K562 (cell line): Measurements from ENCODE around the gene FBXW10B. TPM values are rescaled to one million over a fixed set of nuclear protein-coding genes. Genes with fewer than 3 reads are reported as not detected.

Source experiments
- ATAC-seq: fragments of 200-7000 bp; cut with Tn5 transposase; 3 replicates; pipeline ENCODE4 v1.9.1; 2020; ENCODE audit warnings: moderate library complexity
- BruUV-seq: library from RNA; stranded (reverse); fragments of 400-500 nt; replicated peaks from 2 replicates; lab custom pipeline; 2021; lab: Mats Ljungman, UMichigan
- CTCF ChIA-PET: fragments of 300-600 bp; formaldehyde crosslinking; extraction: SDS; loops from one replicate; lab custom pipeline; 2021; ENCODE audit warnings: low intra/inter-chr PET ratio; lab: Yijun Ruan, JAX
- POLR2A ChIA-PET: fragments of 300-600, 350-650 bp; sonication (Branson Sonifier 250); formaldehyde crosslinking; extraction: SDS; loops from one replicate; lab custom pipeline; 2021; ENCODE audit warnings: antibody characterized with exemption, inconsistent platforms; lab: Yijun Ruan, JAX
- DNase-seq, 4 experiments: peaks; one replicate each; pipeline versions ENCODE4 v3.0.0 to v3.0.0-alpha.2; 2011 to 2018; ENCODE audit warnings: low spot score in 3 of 4, mixed read lengths in 3 of 4; ENCODE audit errors: extremely low read depth in 1 of 4
- FAIRE-seq: peaks from 2 replicates; lab custom pipeline; 2011; peaks lifted over from hg19 to GRCh38; lab: Jason Lieb, UNC
- H2AFZ ChIP-seq: 2 replicates; pipeline ENCODE4 v1.6.0; 2011; ENCODE audit warnings: low read depth, low read length, control low read depth, inconsistent platforms
- H3K27ac ChIP-seq: fragments of 200-600 bp; 3 replicates; pipeline ENCODE4 v1.8.0; 2011; ENCODE audit warnings: low read depth, mild to moderate bottlenecking, control low read depth, inconsistent platforms, low read length, moderate library complexity, mixed read lengths; ENCODE audit errors: extremely low read depth
- H3K27me3 ChIP-seq, 2 experiments: fragments of 300-600 bp in 1 of 2; 2 replicates in 1 of 2; 3 replicates in 1 of 2; pipeline versions ENCODE4 v1.6.0 to v1.8.0; 2011; ENCODE audit warnings: inconsistent platforms in 2 of 2, low read length in 2 of 2, mild to moderate bottlenecking in 1 of 2, mixed read lengths in 1 of 2, moderate library complexity in 1 of 2; ENCODE audit not compliant: control insufficient read depth in 2 of 2, insufficient read depth in 2 of 2
- H3K36me3 ChIP-seq: fragments of 300-600 bp; 3 replicates; pipeline ENCODE4 v1.8.0; 2011; ENCODE audit warnings: mild to moderate bottlenecking, low read length, inconsistent platforms; ENCODE audit not compliant: control insufficient read depth, insufficient read depth
- H3K4me1 ChIP-seq, 2 experiments: fragments of 200-600 bp in 1 of 2; replicated peaks in 1 of 2; 2 replicates in 1 of 2; 3 replicates in 1 of 2; pipeline versions ENCODE4 v1.5.1 to v1.8.0; 2011; ENCODE audit warnings: inconsistent platforms in 2 of 2, low read length in 2 of 2, mild to moderate bottlenecking in 1 of 2, mixed read lengths in 1 of 2, moderate library complexity in 1 of 2; ENCODE audit not compliant: control insufficient read depth in 2 of 2, insufficient read depth in 2 of 2
- H3K4me2 ChIP-seq: 2 replicates; pipeline ENCODE4 v1.6.1; 2011; ENCODE audit warnings: low read length, control low read depth, inconsistent platforms, mixed read lengths; ENCODE audit not compliant: insufficient read depth
- H3K4me3 ChIP-seq: fragments of 200-600 bp; sonication (generic), shearing (Covaris generic); 2 replicates; pipeline ENCODE4 v1.5.1; 2016; ENCODE audit warnings: control low read depth, inconsistent platforms
- H3K79me2 ChIP-seq: fragments of 200-600 bp; 3 replicates; pipeline ENCODE4 v1.8.0; 2011; ENCODE audit warnings: low read length, inconsistent platforms; ENCODE audit not compliant: control insufficient read depth, insufficient read depth
- H3K9ac ChIP-seq, 2 experiments: 2 replicates each; pipeline versions ENCODE4 v1.6.0 to v1.6.1; 2011; ENCODE audit warnings: low read depth in 2 of 2, low read length in 2 of 2, control low read depth in 1 of 2, inconsistent platforms in 1 of 2, mild to moderate bottlenecking in 1 of 2, mixed read lengths in 1 of 2; ENCODE audit not compliant: insufficient read depth in 1 of 2
- H3K9me1 ChIP-seq: one replicate; pipeline ENCODE4 v1.6.0; 2011; ENCODE audit warnings: inconsistent platforms, mild to moderate bottlenecking, low read length, moderate library complexity; ENCODE audit not compliant: control insufficient read depth, insufficient read depth
- H3K9me3 ChIP-seq: replicated peaks from 2 replicates; pipeline ENCODE4 v1.5.1; 2011; ENCODE audit warnings: low read depth, low read length, inconsistent platforms; ENCODE audit not compliant: control insufficient read depth, insufficient read depth
- H4K20me1 ChIP-seq: replicated peaks from 2 replicates; pipeline ENCODE4 v1.6.1; 2011; ENCODE audit warnings: low read length, inconsistent platforms, mixed read lengths; ENCODE audit not compliant: control insufficient read depth, insufficient read depth
- HEY1 ChIP-seq: fragments of 250-450 bp; sonication (Bioruptor Pico); IDR thresholded peaks from 2 replicates; pipeline ENCODE4 v1.5.0; 2020; ENCODE audit warnings: mild to moderate bottlenecking, moderate library complexity, borderline replicate concordance
- KLF16 ChIP-seq: IDR thresholded peaks from 2 replicates; pipeline ENCODE4 v1.6.1; 2016; ENCODE audit warnings: antibody characterized with exemption
- RBM25 ChIP-seq: fragments of 200-400 bp; formaldehyde crosslinking; IDR thresholded peaks from 2 replicates; pipeline ENCODE4 v1.6.1; 2018; ENCODE audit warnings: low read length, low read depth, moderate library complexity; ENCODE audit not compliant: severe bottlenecking
- SOX6 ChIP-seq: fragments of 450-650 bp; IDR thresholded peaks from 2 replicates; pipeline ENCODE4 v1.6.1; 2014; ENCODE audit warnings: mild to moderate bottlenecking
- ZNF75A ChIP-seq: fragments of 450-650 bp; formaldehyde crosslinking; IDR thresholded peaks from 2 replicates; pipeline ENCODE4 v1.4.0; 2020; ENCODE audit warnings: mild to moderate bottlenecking
- WGBS: fragments of 100-300 bp; shearing (Covaris generic); methylation state at CpG from one replicate; pipeline ENCODE4 v1.1.6; 2016; ENCODE audit warnings: low coverage, mixed read lengths; ENCODE audit not compliant: insufficient coverage; ENCODE audit errors: missing lambda C conversion rate; 5-methylcytosine and 5-hydroxymethylcytosine counted together
- in situ Hi-C: fragments of 300-500 bp; cut with MboI; formaldehyde crosslinking; loops from 4 replicates; pipeline ENCODE4 v1.15.0; 2018; ENCODE audit warnings: inconsistent platforms, mixed read lengths
- intact Hi-C: fragments of 100-400 bp; cut with micrococcal nuclease; formaldehyde crosslinking; loops from 2 replicates; pipeline ENCODE4 v1.14.2; 2022
- polyA plus RNA-seq, 8 experiments: library from polyadenylated mRNA; depleted of rRNA in 4 of 8; stranded (reverse) in 5 of 8; unstranded in 3 of 8; fragments of >200 nt; fragmentation: Nextera tagmentation in 2 of 8; fragmentation: Illumina TruSeq in 1 of 8; extraction: Ambion mirVana in 2 of 8; extraction: Trizol in 1 of 8; gene quantifications; 2 replicates each; pipeline versions ENCODE4 v1.2.1 to v1.2.3, GENCODE V29; 2011 to 2014; ENCODE audit warnings: inconsistent platforms in 1 of 8, missing spikeins in 1 of 8
- total RNA-seq, 7 experiments: library from RNA; depleted of rRNA in 6 of 7; stranded (reverse); fragments of >200 nt in 6 of 7; fragmentation: Illumina TruSeq in 2 of 7; extraction: Trizol in 2 of 7; gene quantifications; 2 replicates each; pipeline versions ENCODE4 v1.2.1 to v1.2.3, GENCODE V29; 2011 to 2021; ENCODE audit warnings: low replicate concordance in 1 of 7
- TF ChIP-seq, protein P1 (sequence below), 2 experiments: fragments of 450-650 bp; IDR thresholded peaks; 2 replicates each; pipeline ENCODE4 v1.6.1; 2016
- TF ChIP-seq, protein P2 (sequence below): fragments of 150-350 bp; conservative IDR thresholded peaks from 2 replicates; pipeline ENCODE4 v1.6.1; 2014; ENCODE audit warnings: low read length

FBXW10B gene
- total and polyA plus RNA-seq, 9 of the 15 experiments (the other 6 are each of a cell fraction or from before 2014, with no cell fraction given) = 0.11 to 0.33 (median 0.16) TPM; not detected in 5

DNA sequence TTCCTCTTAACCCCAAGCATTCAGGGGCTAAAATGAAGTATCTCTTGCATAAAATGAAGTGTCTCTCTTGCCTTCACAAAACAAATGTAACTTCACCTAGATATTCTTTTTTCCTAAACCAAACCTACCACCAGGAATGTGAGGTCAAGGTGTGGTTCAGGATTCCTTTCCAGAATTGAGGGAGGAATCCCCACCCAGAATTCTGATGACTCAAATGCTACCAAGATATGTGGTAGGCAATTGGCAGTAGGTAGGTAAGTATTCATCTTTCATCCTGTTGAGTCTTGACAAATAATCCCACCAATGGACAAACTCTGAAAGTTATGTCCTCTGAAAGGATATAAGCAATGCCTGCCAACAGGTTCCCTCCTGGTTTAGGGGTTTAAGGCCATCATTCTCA is 38.4 kb upstream of the FBXW10B start (continued):
- TF ChIP-seq, protein P1, sequence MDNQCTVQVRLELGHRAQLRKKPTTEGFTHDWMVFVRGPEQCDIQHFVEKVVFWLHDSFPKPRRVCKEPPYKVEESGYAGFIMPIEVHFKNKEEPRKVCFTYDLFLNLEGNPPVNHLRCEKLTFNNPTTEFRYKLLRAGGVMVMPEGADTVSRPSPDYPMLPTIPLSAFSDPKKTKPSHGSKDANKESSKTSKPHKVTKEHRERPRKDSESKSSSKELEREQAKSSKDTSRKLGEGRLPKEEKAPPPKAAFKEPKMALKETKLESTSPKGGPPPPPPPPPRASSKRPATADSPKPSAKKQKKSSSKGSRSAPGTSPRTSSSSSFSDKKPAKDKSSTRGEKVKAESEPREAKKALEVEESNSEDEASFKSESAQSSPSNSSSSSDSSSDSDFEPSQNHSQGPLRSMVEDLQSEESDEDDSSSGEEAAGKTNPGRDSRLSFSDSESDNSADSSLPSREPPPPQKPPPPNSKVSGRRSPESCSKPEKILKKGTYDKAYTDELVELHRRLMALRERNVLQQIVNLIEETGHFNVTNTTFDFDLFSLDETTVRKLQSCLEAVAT (IDR thresholded peaks at IDR 0.05) = no peak
- TF ChIP-seq ZNF75A (no peak), HEY1 (CRISPR knock-in tag) (no peak), SOX6 (no peak)
- TF ChIP-seq, protein P2, sequence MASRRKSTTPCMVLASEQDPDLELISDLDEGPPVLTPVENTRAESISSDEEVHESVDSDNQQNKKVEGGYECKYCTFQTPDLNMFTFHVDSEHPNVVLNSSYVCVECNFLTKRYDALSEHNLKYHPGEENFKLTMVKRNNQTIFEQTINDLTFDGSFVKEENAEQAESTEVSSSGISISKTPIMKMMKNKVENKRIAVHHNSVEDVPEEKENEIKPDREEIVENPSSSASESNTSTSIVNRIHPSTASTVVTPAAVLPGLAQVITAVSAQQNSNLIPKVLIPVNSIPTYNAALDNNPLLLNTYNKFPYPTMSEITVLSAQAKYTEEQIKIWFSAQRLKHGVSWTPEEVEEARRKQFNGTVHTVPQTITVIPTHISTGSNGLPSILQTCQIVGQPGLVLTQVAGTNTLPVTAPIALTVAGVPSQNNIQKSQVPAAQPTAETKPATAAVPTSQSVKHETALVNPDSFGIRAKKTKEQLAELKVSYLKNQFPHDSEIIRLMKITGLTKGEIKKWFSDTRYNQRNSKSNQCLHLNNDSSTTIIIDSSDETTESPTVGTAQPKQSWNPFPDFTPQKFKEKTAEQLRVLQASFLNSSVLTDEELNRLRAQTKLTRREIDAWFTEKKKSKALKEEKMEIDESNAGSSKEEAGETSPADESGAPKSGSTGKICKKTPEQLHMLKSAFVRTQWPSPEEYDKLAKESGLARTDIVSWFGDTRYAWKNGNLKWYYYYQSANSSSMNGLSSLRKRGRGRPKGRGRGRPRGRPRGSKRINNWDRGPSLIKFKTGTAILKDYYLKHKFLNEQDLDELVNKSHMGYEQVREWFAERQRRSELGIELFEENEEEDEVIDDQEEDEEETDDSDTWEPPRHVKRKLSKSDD = no peak

DNA sequence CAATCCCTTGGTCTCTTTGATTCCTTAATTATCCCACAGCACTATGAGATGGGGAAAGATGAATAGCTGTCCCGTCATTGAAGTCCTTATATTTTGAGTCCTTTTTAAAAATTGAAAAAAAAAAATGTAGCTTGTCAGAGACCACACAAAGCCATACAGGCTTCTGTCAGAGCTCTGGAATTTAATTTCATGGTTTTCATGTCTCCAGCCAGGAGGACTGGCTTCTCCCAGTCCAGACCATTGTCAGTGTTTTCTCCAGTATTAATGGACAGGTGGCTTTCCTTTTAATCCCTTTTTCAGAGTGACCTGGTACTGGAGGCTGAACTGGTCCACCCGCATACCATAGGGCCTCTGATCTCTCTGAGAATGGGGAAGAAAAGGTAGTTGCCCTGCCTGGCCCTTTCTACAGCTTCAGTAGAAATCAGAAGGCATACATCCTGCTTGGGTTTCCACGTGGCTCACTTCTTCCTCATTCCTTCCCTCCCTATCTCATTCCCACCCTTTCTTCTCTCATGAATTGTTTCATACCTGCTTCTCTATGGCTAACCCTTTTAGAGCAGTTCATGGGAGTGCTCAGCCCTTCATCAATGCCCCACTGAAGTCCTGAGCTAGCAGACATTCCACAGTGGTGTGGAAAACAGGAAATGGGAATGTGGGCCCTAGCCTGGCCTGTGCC is 35.5 kb upstream of the FBXW10B start:
- Histone ChIP-seq H3K4me3 (no peak overlapping the region), H2AFZ (no peak overlapping the region), H3K4me1 (peaks cover 10 to 11% of the 10 kb centered on the region in 2 experiments), H3K79me2 (no peaks in the 10 kb centered on the region), H3K27ac (no peak overlapping the region), H3K36me3 (no peaks in the 10 kb centered on the region; the same call in 2 of the 3 replicates), H3K9ac (no peak overlapping the region), H3K9me3 (no peaks in the 10 kb centered on the region), H3K27me3 (no peaks in the 10 kb centered on the region), H4K20me1 (no peaks in the 10 kb centered on the region), H3K9me1 (no peaks in the 10 kb centered on the region), H3K4me2 (no peak overlapping the region)
- BruUV-seq = no TSS peak
- intact Hi-C loops = no loop called here
- ATAC-seq (no peak), FAIRE-seq (no peak), DNase-seq (no peak)
- in situ Hi-C loops = no loop called here
- ChIA-PET CTCF (no interaction called here), POLR2A (no interaction called here)
- WGBS = 54% methylated on average over 3 of the region's 3 CpGs
- TF ChIP-seq KLF16 = no peak
- TF ChIP-seq RBM25 = no peak
- TF ChIP-seq, protein P1 (IDR thresholded peaks at IDR 0.05) = no peak
